Measurements from ENCODE around the gene UGT1A10. TPM values are rescaled to one million over a fixed set of nuclear protein-coding genes. Genes with fewer than 3 reads are reported as not detected.

UGT1A10 gene
- total and polyA plus RNA-seq, 10 of the 15 experiments (the other 5 are each of a cell fraction or from before 2014, with no cell fraction given) = not detected

GRCh38 chr2:233756429-233757081, 120.3 kb downstream of the UGT1A10 start (continued):
- TF ChIP-seq ZBTB40 (IDR thresholded peaks at IDR 0.05; ENCODE audit: borderline replicate concordance) (no peak), SUPT20H (IDR thresholded peaks at IDR 0.05; ENCODE audit: borderline replicate concordance, control insufficient read depth, low read depth, low read length) (no peak), NR2F1 (conservative IDR thresholded peaks at IDR 0.05) (no peak), YBX1 (IDR thresholded peaks at IDR 0.05) (no peak), E2F8 (IDR thresholded peaks at IDR 0.05; ENCODE audit: low read depth, partially characterized antibody) (no peak), EZH2 (IDR thresholded peaks at IDR 0.05; ENCODE audit: borderline replicate concordance, control insufficient read depth, low read depth, low read length) (no peak)

Data from GM12878 (cell line).